ENCODE measurements around the gene GALNT14. TPM values are rescaled to one million over a fixed set of nuclear protein-coding genes. Genes with fewer than 3 reads are reported as not detected.

GALNT14 gene
- total RNA-seq, 3 donors from 2014 or later = 0.16 to 4.3 (median 4.1) TPM

DNA sequence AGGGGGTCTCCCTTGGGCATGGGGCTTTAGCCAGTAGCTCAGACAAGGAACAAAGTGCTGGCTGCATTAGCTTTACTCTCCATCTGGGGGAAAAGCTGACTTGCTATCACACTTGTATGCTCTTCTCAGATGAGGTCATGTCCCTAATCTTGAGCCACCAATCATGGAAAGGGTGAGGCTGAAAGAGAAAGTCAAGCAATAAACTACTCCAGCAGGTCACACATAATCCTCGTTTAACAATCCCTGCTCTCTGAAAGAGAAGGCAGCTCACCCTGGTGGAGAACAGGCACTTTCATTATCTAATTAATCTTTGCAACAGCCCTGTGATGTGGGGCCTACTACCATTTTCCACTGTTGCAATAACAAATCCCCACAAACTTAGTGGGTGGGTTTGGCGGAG is 201.3 kb downstream of the GALNT14 start:
- Histone ChIP-seq H3K4me3 (no peak overlapping the region), H3K27ac (no peak overlapping the region), H3K9me3 (no peaks in the 10 kb centered on the region), H3K27me3 (no peaks in the 10 kb centered on the region), H3K36me3 (no peaks in the 10 kb centered on the region), H3K4me1 (no peaks in the 10 kb centered on the region)
- TF ChIP-seq, protein P1, sequence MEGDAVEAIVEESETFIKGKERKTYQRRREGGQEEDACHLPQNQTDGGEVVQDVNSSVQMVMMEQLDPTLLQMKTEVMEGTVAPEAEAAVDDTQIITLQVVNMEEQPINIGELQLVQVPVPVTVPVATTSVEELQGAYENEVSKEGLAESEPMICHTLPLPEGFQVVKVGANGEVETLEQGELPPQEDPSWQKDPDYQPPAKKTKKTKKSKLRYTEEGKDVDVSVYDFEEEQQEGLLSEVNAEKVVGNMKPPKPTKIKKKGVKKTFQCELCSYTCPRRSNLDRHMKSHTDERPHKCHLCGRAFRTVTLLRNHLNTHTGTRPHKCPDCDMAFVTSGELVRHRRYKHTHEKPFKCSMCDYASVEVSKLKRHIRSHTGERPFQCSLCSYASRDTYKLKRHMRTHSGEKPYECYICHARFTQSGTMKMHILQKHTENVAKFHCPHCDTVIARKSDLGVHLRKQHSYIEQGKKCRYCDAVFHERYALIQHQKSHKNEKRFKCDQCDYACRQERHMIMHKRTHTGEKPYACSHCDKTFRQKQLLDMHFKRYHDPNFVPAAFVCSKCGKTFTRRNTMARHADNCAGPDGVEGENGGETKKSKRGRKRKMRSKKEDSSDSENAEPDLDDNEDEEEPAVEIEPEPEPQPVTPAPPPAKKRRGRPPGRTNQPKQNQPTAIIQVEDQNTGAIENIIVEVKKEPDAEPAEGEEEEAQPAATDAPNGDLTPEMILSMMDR (IDR thresholded peaks at IDR 0.05) = no peak
- TF ChIP-seq POLR2A (IDR thresholded peaks at IDR 0.05) (no peak), POLR2AphosphoS5 (IDR thresholded peaks at IDR 0.05) (no peak)
- intact Hi-C loops (cut with DNase I; ENCODE audit: low total_unique reads) = no loop called here
- DNase-seq (ENCODE audit: low spot score in 2 of 2) = no peak

DNA sequence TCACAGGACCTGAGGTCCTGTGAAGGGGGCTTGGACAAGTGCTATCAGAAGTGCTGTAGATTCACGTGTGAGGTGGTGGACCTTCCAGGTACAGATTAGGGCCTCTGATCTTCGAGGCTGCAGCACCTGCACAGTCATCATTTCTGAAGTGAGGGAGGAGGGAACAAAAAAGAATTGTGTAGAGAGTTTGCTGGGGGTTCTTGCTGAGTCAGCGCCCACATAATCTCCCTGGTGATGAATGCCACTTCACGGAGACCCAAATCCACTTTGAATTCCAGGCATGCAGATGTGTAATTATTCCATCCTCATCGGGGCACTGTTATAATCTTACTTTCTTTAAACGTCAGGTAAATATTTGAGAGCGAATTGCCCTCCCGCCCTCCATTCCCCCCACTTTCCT is 202.4 kb downstream of the GALNT14 start:
- no peaks in the 10 kb centered on the region for H3K36me3 ChIP-seq
- no peak overlapping the region for H3K4me3 ChIP-seq
- no peak for TF ChIP-seq POLR2AphosphoS5 (IDR thresholded peaks at IDR 0.05)
- TF ChIP-seq POLR2A (IDR thresholded peaks at IDR 0.05) = no peak
- TF ChIP-seq, protein P1 (IDR thresholded peaks at IDR 0.05) = no peak
- no peaks in the 10 kb centered on the region for H3K27me3 ChIP-seq
- H3K9me3 ChIP-seq = no peaks in the 10 kb centered on the region
- no peak for DNase-seq (ENCODE audit: low spot score in 2 of 2)
- H3K4me1 ChIP-seq = no peaks in the 10 kb centered on the region
- no peak overlapping the region for H3K27ac ChIP-seq
- intact Hi-C loops (cut with DNase I; ENCODE audit: low total_unique reads) = no loop called here

DNA sequence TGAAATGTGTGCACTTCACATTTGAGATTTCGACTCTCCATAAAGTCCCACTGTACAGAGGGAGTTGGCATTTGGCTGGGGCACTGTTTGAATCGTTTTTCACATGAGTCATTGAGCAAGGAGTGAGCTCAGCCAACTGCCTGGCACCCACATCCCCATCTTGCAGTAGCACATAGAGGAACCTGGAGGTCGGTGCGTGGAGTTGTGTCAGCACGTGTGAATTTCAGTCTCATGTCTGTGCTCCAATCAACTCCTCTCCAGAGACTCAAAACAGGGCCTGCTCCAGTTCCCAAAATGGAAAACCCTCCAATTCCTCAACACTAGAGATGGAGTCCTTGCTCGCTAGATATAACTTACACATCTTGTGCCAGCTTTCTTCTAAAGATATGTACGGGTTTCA is 204.2 kb downstream of the GALNT14 start:
- TF ChIP-seq POLR2A (IDR thresholded peaks at IDR 0.05) (no peak), POLR2AphosphoS5 (IDR thresholded peaks at IDR 0.05) (no peak)
- TF ChIP-seq, protein P1 (IDR thresholded peaks at IDR 0.05) = no peak
- no peaks in the 10 kb centered on the region for H3K4me1 ChIP-seq
- no peak overlapping the region for H3K27ac ChIP-seq
- DNase-seq (ENCODE audit: low spot score in 2 of 2) = no peak
- no peaks in the 10 kb centered on the region for H3K9me3 ChIP-seq
- intact Hi-C loops (cut with DNase I; ENCODE audit: low total_unique reads) = no loop called here
- no peaks in the 10 kb centered on the region for H3K36me3 ChIP-seq
- no peak overlapping the region for H3K4me3 ChIP-seq
- no peaks in the 10 kb centered on the region for H3K27me3 ChIP-seq

DNA sequence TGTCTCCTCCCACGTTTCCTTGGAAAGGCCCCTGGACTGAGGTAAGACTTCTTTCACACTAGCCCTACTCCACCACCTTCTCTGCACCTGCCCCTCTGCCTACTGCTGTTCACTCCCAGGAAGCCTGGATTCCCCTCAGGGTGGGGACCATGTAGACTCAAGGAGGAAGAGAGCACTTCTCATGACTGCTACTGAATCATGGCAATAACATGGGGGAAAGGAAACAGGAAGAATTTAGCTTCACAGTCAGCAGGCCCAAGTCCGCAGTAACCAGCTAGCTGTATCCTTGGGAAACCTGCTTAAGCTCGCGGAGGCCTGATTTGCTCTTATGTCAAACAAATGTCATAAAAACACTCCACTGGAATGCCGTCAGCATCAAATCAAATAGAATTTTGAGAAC is 204.7 kb downstream of the GALNT14 start:
- Histone ChIP-seq H3K4me3 (no peak overlapping the region), H3K36me3 (no peaks in the 10 kb centered on the region), H3K9me3 (no peaks in the 10 kb centered on the region), H3K27ac (no peak overlapping the region), H3K4me1 (no peaks in the 10 kb centered on the region), H3K27me3 (no peaks in the 10 kb centered on the region)
- no peak for DNase-seq (ENCODE audit: low spot score in 2 of 2)
- TF ChIP-seq, protein P1 (IDR thresholded peaks at IDR 0.05) = no peak
- TF ChIP-seq POLR2AphosphoS5 (IDR thresholded peaks at IDR 0.05) (no peak), POLR2A (IDR thresholded peaks at IDR 0.05) (no peak)
- intact Hi-C loops (cut with DNase I; ENCODE audit: low total_unique reads) = no loop called here

DNA sequence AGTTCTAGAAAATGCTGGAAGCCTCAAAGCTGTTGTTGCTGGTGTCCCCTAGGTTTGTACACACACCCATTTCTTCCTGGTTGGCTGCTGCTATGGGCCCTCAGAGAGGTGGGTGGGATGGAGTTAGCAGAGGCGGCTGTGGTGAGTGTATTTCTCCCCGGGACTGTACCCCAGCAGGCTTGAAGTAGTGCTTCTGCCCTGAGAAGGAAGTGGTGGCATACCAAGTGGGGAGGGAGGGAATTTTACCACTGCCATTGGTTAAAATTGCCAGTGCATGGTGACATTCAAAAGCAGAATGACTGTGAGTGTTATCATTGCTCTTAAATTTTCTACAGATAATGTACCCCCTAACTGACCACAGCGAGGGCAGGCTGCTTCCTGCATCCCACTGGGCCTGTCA is 205.4 kb downstream of the GALNT14 start:
- no peak for TF ChIP-seq POLR2A (IDR thresholded peaks at IDR 0.05)
- no peak for TF ChIP-seq POLR2AphosphoS5 (IDR thresholded peaks at IDR 0.05)
- TF ChIP-seq, protein P1 (IDR thresholded peaks at IDR 0.05) = no peak
- no peak for DNase-seq (ENCODE audit: low spot score in 2 of 2)
- no peak overlapping the region for H3K4me3 ChIP-seq
- H3K27ac ChIP-seq = no peak overlapping the region
- intact Hi-C loops (cut with DNase I; ENCODE audit: low total_unique reads) = no loop called here
- no peaks in the 10 kb centered on the region for H3K36me3 ChIP-seq
- no peaks in the 10 kb centered on the region for H3K9me3 ChIP-seq
- no peaks in the 10 kb centered on the region for H3K27me3 ChIP-seq
- no peaks in the 10 kb centered on the region for H3K4me1 ChIP-seq
